GM12878 (cell line): Measurements from ENCODE around the gene VIPR2. TPM values are rescaled to one million over a fixed set of nuclear protein-coding genes. Genes with fewer than 3 reads are reported as not detected.

Source experiments
- ATAC-seq: fragments of 200-7000 bp; cut with Tn5 transposase; 3 replicates; pipeline ENCODE4 v1.9.1; 2020; ENCODE audit warnings: mild to moderate bottlenecking, moderate library complexity
- BruUV-seq: library from RNA; stranded (reverse); fragments of 400-500 nt; replicated peaks from 2 replicates; lab custom pipeline; 2021; lab: Mats Ljungman, UMichigan
- CTCF ChIA-PET: fragments of 300-600 bp; sonication (Branson Sonifier 250); formaldehyde crosslinking; extraction: SDS; loops from one replicate; lab custom pipeline; 2021; ENCODE audit warnings: inconsistent platforms; lab: Yijun Ruan, JAX
- POLR2A ChIA-PET: fragments of 350-600 bp; formaldehyde crosslinking; extraction: SDS; loops from one replicate; lab custom pipeline; 2021; ENCODE audit warnings: inconsistent platforms; lab: Charles Lee
- RAD21 ChIA-PET: fragments of 300-600 bp; sonication (Branson Sonifier 250); formaldehyde crosslinking; loops from one replicate; lab custom pipeline; 2023; ENCODE audit warnings: antibody characterized with exemption; ENCODE audit not compliant: unreplicated experiment; lab: Charles Lee
- SMC1A ChIA-PET: fragments of 300-600 bp; sonication (Branson Sonifier 250); formaldehyde crosslinking; loops from one replicate; lab custom pipeline; 2023; ENCODE audit not compliant: unreplicated experiment, uncharacterized antibody; lab: Charles Lee
- DNase-seq: peaks from one replicate; pipeline ENCODE4 v3.0.0-alpha.2; 2011; ENCODE audit warnings: low read depth, low spot score
- FAIRE-seq: peaks from 3 replicates; lab custom pipeline; 2011; peaks lifted over from hg19 to GRCh38; lab: Jason Lieb, UNC
- H2AFZ ChIP-seq: 2 replicates; pipeline ENCODE4 v1.6.0; 2011; ENCODE audit warnings: low read depth, low read length, control low read depth; ENCODE audit not compliant: control insufficient read depth
- H3K27ac ChIP-seq: 2 replicates; pipeline ENCODE4 v1.5.1; 2011; ENCODE audit warnings: control low read depth; ENCODE audit not compliant: control insufficient read depth, insufficient read depth
- H3K27me3 ChIP-seq, 2 experiments: replicated peaks in 1 of 2; 2 replicates each; pipeline versions ENCODE4 v1.6.0 to v1.6.1; 2011; ENCODE audit warnings: low read length in 1 of 2; ENCODE audit not compliant: control insufficient read depth in 2 of 2, insufficient read depth in 2 of 2
- H3K36me3 ChIP-seq, 2 experiments: 2 replicates each; pipeline ENCODE4 v1.5.1; 2011; ENCODE audit warnings: low read length in 1 of 2; ENCODE audit not compliant: control insufficient read depth in 2 of 2, insufficient read depth in 2 of 2
- H3K4me1 ChIP-seq: 2 replicates; pipeline ENCODE4 v1.6.1; 2011; ENCODE audit warnings: mild to moderate bottlenecking, low read length, moderate library complexity, mixed read lengths; ENCODE audit not compliant: control insufficient read depth, insufficient read depth
- H3K4me2 ChIP-seq: 2 replicates; pipeline ENCODE4 v1.6.0; 2011; ENCODE audit warnings: control low read depth; ENCODE audit not compliant: control insufficient read depth, insufficient read depth
- H3K4me3 ChIP-seq: fragments of 200-600 bp; sonication (generic); 2 replicates; pipeline ENCODE4 v1.5.1; 2016
- H3K79me2 ChIP-seq: 2 replicates; pipeline ENCODE4 v1.6.0; 2011; ENCODE audit warnings: low read length; ENCODE audit not compliant: control insufficient read depth, insufficient read depth
- H3K9ac ChIP-seq: 2 replicates; pipeline ENCODE4 v1.8.0; 2011; ENCODE audit warnings: low read length, control low read depth, mixed read lengths; ENCODE audit not compliant: control insufficient read depth, insufficient read depth
- H3K9me3 ChIP-seq: replicated peaks from 3 replicates; pipeline ENCODE4 v1.5.1; 2011; ENCODE audit warnings: mild to moderate bottlenecking, low read length; ENCODE audit not compliant: control insufficient read depth, insufficient read depth
- H4K20me1 ChIP-seq: 2 replicates; pipeline ENCODE4 v1.6.0; 2011; ENCODE audit not compliant: control insufficient read depth, insufficient read depth
- ATF7 ChIP-seq: fragments of 450-650 bp; IDR thresholded peaks from 2 replicates; pipeline ENCODE4 v1.6.1; 2016; ENCODE audit warnings: low read depth, mild to moderate bottlenecking
- BHLHE40 ChIP-seq, 2 experiments: fragments of 450-650 bp in 1 of 2; IDR thresholded peaks; 2 replicates each; pipeline ENCODE4 v1.6.1; 2011 to 2017; ENCODE audit warnings: low read depth in 2 of 2, borderline replicate concordance in 1 of 2, improper control_type of control experiment in 1 of 2, low read length in 1 of 2, mild to moderate bottlenecking in 1 of 2
- CREM ChIP-seq: IDR thresholded peaks from 2 replicates; pipeline ENCODE4 v1.6.1; 2014; ENCODE audit warnings: antibody characterized with exemption, low read depth
- EP300 ChIP-seq, 2 experiments: fragments of 150-350 bp in 1 of 2; IDR thresholded peaks; 2 replicates each; pipeline ENCODE4 v1.6.1; 2011 to 2012; ENCODE audit warnings: low read depth in 2 of 2, low read length in 2 of 2, borderline replicate concordance in 1 of 2, improper control_type of control experiment in 1 of 2, inconsistent platforms in 1 of 2; ENCODE audit not compliant: control insufficient read depth in 1 of 2
- FOXK2 ChIP-seq: fragments of 450-650 bp; IDR thresholded peaks from 2 replicates; pipeline ENCODE4 v1.6.1; 2017; ENCODE audit warnings: mild to moderate bottlenecking, moderate library complexity
- IKZF2 ChIP-seq, 2 experiments: fragments of 450-650 bp; IDR thresholded peaks; 2 replicates each; pipeline ENCODE4 v1.6.1; 2017; ENCODE audit warnings: mild to moderate bottlenecking in 2 of 2, moderate library complexity in 2 of 2
- MAX ChIP-seq: IDR thresholded peaks from 2 replicates; pipeline ENCODE4 v1.6.1; 2012; ENCODE audit warnings: low read depth, low read length, improper control_type of control experiment
- PAX8 ChIP-seq: fragments of 450-650 bp; IDR thresholded peaks from 2 replicates; pipeline ENCODE4 v1.6.1; 2017; ENCODE audit warnings: mild to moderate bottlenecking, moderate library complexity
- SPI1 ChIP-seq: IDR thresholded peaks from 2 replicates; pipeline ENCODE4 v1.6.1; 2011; ENCODE audit warnings: low read depth, mild to moderate bottlenecking, low read length, moderate library complexity, borderline replicate concordance; ENCODE audit not compliant: insufficient read depth
- SUPT20H ChIP-seq: IDR thresholded peaks from 2 replicates; pipeline ENCODE4 v1.6.1; 2011; ENCODE audit warnings: low read depth, mild to moderate bottlenecking, low read length, moderate library complexity, borderline replicate concordance; ENCODE audit not compliant: control insufficient read depth
- USF1 ChIP-seq: IDR thresholded peaks from 2 replicates; pipeline ENCODE4 v1.6.1; 2011; ENCODE audit warnings: borderline replicate concordance, low read depth, mild to moderate bottlenecking, moderate library complexity, mixed read lengths, low read length; ENCODE audit not compliant: insufficient read depth; ENCODE audit errors: extremely low read length
- WGBS: methylation state at CpG from one replicate; pipeline ENCODE4 v1.1.6; 2016; ENCODE audit warnings: low lambda C conversion rate; ENCODE audit not compliant: insufficient replicate concordance, insufficient coverage; ENCODE audit errors: missing lambda C conversion rate; 5-methylcytosine and 5-hydroxymethylcytosine counted together
- in situ Hi-C: fragments of 300-500 bp; cut with MboI; formaldehyde crosslinking; loops from 9 replicates; pipeline ENCODE4 v1.14.3; 2018; ENCODE audit warnings: mixed read lengths
- intact Hi-C: fragments of 100-400 bp; cut with micrococcal nuclease; formaldehyde crosslinking; loops from one replicate; pipeline ENCODE4 v1.14.2; 2022; ENCODE audit not compliant: unreplicated experiment
- polyA plus RNA-seq, 11 experiments: library from polyadenylated mRNA; depleted of rRNA in 4 of 11; unstranded in 6 of 11; stranded (reverse) in 5 of 11; fragments of >200 nt; fragmentation: Nextera tagmentation in 4 of 11; fragmentation: Illumina TruSeq in 1 of 11; extraction: Ambion mirVana in 4 of 11; extraction: Trizol in 1 of 11; gene quantifications; 1 replicate in 1 of 11; 2 replicates in 10 of 11; pipeline versions ENCODE4 v1.2.1 to v1.2.3, GENCODE V29; 2011 to 2016; ENCODE audit warnings: inconsistent platforms in 2 of 11, missing spikeins in 2 of 11, low read depth in 1 of 11
- total RNA-seq, 4 experiments: library from RNA; depleted of rRNA in 3 of 4; stranded (reverse); fragments of >200 nt in 3 of 4; fragmentation: Illumina TruSeq in 1 of 4; extraction: Trizol in 1 of 4; gene quantifications; 2 replicates each; pipeline versions ENCODE4 v1.2.1 to v1.2.3, GENCODE V29; 2013 to 2021
- TF ChIP-seq, protein P1 (sequence below): IDR thresholded peaks from 2 replicates; pipeline ENCODE4 v1.6.1; 2012; ENCODE audit warnings: low read depth, low read length, improper control_type of control experiment
- TF ChIP-seq, protein P2 (sequence below): fragments of 450-650 bp; IDR thresholded peaks from 2 replicates; pipeline ENCODE4 v1.6.1; 2016; ENCODE audit warnings: mild to moderate bottlenecking, moderate library complexity, borderline replicate concordance

VIPR2 gene
- total and polyA plus RNA-seq, 10 of the 15 experiments (the other 5 are each of a cell fraction or from before 2014, with no cell fraction given), result not detected

DNA sequence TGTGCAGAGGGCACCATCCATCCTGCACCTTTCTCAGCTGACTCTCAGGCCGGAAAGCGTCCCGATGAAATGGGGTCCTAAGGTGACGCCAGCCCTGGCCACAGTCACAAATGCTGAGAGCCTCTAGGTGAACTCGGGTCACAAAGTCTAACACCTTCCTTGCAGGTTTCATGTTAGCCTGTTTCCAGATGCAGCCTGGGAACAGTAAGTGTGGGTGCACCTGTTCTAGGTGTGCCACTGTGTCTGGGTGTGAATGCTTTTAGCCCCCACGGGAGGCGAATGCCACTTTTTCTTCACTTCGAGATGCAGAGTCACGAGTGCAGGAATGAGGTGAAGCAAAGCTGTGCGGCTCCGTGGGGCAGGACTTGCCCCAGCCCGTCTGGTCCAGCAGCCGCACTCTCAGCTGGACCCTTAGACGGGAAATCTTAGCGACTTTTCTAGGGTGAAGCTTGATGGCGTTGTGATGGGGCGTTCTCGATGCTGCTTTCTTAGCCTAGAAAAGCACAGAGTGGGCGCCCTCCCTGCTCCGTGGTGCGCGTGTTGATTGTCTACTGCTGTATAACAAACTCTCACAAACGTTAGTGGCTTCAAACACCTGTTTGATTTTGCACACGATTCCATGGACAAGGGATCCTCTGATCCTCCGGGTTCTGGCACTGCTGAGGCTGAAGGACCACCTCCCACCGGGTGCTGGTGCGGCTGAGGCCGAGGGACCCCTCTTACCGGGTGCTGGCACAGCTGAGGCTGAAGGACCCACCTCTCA, 13.6 kb upstream of the VIPR2 start (continued):
- TF ChIP-seq USF1 (no peak), FOXK2 (no peak), MAX (no peak), SPI1 (no peak)
- TF ChIP-seq, protein P1, sequence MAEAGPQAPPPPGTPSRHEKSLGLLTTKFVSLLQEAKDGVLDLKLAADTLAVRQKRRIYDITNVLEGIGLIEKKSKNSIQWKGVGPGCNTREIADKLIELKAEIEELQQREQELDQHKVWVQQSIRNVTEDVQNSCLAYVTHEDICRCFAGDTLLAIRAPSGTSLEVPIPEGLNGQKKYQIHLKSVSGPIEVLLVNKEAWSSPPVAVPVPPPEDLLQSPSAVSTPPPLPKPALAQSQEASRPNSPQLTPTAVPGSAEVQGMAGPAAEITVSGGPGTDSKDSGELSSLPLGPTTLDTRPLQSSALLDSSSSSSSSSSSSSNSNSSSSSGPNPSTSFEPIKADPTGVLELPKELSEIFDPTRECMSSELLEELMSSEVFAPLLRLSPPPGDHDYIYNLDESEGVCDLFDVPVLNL, result no peak

- no peak for FAIRE-seq
- H3K36me3 ChIP-seq, result no peaks in the 10 kb centered on the region
- H2AFZ ChIP-seq, result no peak overlapping the region
- no peaks in the 10 kb centered on the region for H3K27me3 ChIP-seq
- no TSS peak for BruUV-seq
- H4K20me1 ChIP-seq, result no peaks in the 10 kb centered on the region
- no peaks in the 10 kb centered on the region for H3K4me1 ChIP-seq
- no peak overlapping the region for H3K4me2 ChIP-seq
- CTCF ChIA-PET, result no interaction called here
- POLR2A ChIA-PET, result no interaction called here
- RAD21 ChIA-PET, result no interaction called here
- no peak overlapping the region for H3K4me3 ChIP-seq
- in situ Hi-C loops (no loop called here), intact Hi-C loops (no loop called here)
- no peak for DNase-seq
- no peaks in the 10 kb centered on the region for H3K9me3 ChIP-seq
- WGBS, result 43% methylated on average over 12 of the region's 12 CpGs
- H3K27ac ChIP-seq, result no peak overlapping the region
- ATAC-seq, result no peak
- H3K79me2 ChIP-seq, result no peaks in the 10 kb centered on the region
- no peak overlapping the region for H3K9ac ChIP-seq
- no peak for TF ChIP-seq EP300 (IDR thresholded peaks at IDR 0.05; ENCODE audit: borderline replicate concordance in 1 of 2, control insufficient read depth in 1 of 2, low read depth in 2 of 2, low read length in 2 of 2)
- TF ChIP-seq, protein P2, sequence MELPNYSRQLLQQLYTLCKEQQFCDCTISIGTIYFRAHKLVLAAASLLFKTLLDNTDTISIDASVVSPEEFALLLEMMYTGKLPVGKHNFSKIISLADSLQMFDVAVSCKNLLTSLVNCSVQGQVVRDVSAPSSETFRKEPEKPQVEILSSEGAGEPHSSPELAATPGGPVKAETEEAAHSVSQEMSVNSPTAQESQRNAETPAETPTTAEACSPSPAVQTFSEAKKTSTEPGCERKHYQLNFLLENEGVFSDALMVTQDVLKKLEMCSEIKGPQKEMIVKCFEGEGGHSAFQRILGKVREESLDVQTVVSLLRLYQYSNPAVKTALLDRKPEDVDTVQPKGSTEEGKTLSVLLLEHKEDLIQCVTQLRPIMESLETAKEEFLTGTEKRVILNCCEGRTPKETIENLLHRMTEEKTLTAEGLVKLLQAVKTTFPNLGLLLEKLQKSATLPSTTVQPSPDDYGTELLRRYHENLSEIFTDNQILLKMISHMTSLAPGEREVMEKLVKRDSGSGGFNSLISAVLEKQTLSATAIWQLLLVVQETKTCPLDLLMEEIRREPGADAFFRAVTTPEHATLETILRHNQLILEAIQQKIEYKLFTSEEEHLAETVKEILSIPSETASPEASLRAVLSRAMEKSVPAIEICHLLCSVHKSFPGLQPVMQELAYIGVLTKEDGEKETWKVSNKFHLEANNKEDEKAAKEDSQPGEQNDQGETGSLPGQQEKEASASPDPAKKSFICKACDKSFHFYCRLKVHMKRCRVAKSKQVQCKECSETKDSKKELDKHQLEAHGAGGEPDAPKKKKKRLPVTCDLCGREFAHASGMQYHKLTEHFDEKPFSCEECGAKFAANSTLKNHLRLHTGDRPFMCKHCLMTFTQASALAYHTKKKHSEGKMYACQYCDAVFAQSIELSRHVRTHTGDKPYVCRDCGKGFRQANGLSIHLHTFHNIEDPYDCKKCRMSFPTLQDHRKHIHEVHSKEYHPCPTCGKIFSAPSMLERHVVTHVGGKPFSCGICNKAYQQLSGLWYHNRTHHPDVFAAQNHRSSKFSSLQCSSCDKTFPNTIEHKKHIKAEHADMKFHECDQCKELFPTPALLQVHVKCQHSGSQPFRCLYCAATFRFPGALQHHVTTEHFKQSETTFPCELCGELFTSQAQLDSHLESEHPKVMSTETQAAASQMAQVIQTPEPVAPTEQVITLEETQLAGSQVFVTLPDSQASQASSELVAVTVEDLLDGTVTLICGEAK, result no peak
- no peak for TF ChIP-seq SUPT20H
- TF ChIP-seq IKZF2 (IDR thresholded peaks at IDR 0.05), result no peak
- TF ChIP-seq PAX8, result no peak
- no peak for TF ChIP-seq BHLHE40 (IDR thresholded peaks at IDR 0.05; ENCODE audit: borderline replicate concordance in 1 of 2, low read depth in 2 of 2, low read length in 1 of 2)
- no peak for TF ChIP-seq CREM
- no peak for TF ChIP-seq ATF7
- SMC1A ChIA-PET, result no interaction called here
Measured at GRCh38 chr7:159157714-159158113, 13.0 kb upstream of the VIPR2 start.
